HCEC 1CT (cell line): ENCODE results near the gene MTHFD1L.
A peak's percentile ranks its signal among the peaks of the same experiment; 100 is the strongest.
"Not testable (repeated sequence)": the region's sequence is repeated elsewhere in the genome, so short reads cannot be mapped to it uniquely, and the experiment has no call there.

Source experiments
- DNase-seq: peaks from one replicate; pipeline ENCODE4 v3.0.0-alpha.2; 2017

MTHFD1L gene

DNA sequence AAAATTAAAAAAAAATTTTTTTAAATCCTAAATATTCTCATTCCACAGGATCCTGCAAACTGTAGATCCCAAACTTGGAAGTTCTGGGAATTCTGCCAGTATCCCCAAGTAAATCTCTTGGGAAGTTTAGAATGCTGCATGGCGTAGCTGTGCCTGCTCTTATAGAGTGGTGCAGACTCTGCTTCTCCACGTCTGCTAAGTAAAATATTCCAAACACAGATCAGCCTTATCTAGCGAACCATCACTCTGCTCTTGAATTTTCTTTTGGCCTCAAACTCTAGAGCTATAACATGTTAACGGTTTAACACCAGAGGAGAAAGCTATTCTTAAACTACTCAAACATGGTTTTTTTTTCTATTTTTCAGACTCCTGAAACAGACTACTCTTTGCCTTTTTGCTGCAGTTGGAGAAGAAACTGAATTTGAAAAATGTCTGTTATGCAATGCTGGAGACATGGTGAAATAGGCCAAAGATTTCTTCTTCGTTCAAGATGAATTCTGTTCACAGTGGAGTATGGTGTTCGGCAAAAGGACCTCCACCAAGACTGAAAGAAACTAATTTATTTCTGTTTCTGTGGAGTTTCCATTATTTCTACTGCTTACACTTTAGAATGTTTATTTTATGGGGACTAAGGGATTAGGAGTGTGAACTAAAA is 235.8 kb downstream of the MTHFD1L start:
- no peak for DNase-seq

DNA sequence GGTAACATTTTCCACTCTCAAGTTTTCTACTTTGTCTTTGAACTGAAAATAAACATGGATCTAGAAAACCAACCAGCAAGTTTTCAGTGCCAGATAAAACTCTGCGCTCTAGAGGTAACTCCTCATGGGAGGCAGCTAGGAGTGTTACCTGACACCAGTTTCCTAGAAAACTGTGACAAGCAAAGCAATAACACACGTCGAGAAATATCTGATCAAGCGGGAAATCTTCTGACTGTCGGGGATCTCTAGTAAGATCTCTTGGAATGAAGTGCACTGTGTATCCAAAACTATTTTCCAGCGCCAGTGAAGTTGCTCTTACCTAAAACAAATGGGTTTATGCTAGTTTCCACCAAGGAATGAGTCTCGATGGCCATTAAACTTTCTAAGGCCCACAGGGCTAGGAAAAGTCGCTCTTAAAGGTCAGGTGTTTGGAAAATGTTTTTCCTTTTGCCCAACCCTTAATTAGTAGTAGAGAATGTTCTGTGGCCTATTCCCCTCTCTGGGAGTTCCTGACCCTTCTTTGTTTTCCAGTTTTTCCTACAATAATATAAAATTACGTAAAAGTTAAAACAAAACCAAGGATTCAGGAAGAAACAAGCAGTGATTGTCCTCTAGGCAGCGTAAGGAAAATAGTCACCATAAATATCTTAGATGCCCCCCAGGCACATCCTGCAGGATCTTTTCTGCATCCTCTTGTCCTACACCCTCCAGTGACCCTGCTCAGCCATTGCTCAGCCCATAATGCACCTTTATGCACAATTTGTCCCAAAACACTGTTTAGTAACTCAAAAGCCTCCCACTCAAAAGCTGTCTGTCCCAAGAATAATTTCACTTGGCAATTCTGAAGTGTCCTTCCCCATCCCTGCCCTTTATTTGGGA is 236.6 kb downstream of the MTHFD1L start:
- DNase-seq, result no peak

DNA sequence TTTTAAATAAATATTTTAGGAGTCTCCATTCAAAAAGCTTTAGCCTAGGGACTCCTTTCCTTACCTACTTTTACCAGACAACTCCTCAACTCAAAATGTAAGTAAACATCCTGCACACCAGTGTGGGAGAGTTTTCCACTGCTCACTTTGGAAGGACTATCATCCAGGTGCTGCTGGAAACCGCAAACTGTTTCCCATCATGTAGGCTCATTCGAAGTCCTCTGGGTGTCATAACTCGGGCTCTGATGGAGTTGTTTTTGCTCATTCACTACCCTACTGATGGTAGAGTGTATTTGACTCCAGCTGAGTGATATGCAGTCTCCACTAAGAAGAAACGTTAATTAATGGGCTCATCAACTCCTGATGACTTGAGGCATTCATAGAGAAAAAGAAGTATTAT is 237.8 kb downstream of the MTHFD1L start:
- no peak for DNase-seq

DNA sequence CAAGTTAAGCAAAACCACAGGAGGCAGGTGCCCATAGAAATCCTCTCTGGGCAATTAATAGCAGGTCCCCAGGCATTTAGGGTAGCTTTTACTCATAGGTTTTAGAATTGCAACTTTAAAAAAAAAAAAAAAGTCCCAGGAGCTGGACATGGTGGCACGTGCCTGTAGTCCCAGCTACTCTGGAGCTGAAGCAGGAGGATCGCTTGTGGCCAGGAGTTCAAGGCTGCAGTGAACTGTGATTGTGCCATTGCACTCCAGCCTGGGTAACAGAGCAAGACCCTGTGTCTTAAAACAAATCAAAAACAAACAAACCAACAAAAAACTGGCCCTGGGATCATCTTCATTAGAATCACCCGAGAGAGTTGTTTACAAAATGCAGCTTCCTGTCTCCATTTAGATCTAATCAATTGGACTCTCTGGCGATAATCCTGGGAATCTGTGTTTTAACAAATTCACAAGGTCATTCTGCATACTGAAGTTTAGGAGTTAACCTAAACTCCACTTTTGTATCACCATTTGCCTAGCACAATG is 242.5 kb downstream of the MTHFD1L start:
- DNase-seq, result no peak

DNA sequence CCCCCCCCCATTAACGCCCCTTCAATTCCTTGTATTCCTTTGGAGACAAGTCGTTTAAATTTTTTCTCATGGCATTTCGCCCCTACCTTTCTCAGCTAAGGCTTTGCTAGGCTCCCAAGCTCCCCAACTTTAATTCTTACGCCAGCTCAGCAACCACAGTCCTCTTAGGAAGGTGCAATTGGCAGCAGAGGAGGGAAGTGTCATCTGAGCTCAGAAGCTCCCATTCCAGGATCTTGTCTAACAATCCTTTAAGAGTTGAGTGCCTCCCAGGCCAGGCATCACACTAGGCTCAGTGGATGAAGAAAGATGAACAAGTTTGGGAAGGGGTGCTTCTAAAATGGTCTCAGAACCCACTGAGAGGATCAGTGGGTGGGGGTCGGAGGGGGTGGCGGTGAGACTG is 243.0 kb downstream of the MTHFD1L start:
- DNase-seq, result no peak

DNA sequence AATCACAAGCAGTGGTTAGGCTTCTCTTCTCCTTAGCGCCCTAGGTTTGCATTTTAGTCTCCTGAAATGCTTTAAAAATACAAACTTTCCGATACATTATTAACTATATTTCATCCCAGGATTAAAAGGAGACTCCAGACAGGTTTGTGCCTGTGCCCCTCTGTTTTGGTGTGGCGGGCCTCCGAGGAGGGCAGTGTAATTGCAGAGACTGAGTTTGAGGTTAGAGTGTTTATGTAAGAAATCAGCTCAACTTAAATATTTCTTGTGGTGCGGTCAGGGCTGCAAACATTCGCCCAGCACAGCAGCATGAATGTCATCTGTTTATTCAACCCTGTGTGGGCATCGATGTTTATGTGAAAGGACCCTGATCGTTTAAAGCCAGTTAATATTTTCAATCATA is 243.9 kb downstream of the MTHFD1L start:
- peak; percentile 70 for DNase-seq

DNA sequence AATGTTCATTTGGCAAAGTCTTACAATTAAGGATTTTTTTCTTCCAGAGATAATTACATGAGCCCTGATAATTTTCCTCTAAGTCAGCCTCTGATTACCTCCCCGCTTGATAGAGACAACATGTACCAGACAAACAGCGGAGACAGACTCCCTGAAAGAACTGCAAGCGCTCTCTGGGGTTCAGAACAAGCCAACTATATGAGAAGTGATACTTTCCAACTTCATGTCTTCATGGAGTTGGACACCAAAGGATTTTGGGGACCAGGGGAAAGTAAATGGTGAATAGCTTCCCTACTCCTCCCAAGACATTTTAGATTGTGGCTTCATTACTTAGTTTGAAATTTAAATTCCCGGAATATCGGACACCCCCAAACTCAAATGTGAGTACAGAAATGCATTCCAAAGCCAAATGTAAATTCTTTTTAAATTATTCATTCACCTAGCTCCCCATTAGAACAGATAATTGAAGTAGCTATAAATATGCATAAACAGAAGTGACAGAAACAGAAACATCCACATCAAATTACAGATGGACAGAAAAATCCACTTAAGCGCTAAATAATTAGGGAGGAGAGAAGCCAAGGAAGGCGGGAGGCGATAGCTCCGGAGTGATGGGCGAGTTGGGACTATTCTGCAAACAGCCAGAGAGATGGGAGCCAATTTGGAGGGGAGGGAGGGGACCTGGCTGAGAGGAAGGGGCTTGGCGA is 244.5 kb downstream of the MTHFD1L start:
- no peak for DNase-seq

DNA sequence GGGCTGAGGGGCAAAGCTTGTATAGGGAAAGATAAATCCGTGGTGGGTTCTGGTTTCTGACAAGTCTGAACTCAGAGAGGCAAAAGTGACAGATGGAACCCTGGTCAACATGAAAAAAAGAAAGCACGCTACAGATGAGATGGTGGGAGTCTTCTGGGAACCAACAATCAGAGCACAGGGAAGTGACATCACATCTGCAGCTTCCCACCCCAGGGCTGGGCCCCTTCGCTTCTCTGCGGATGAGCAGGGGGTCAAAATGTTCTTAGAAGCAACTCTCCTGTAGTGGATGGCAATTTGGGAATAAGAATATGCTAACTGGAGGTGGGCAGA is 245.0 kb downstream of the MTHFD1L start:
- DNase-seq, result no peak

DNA sequence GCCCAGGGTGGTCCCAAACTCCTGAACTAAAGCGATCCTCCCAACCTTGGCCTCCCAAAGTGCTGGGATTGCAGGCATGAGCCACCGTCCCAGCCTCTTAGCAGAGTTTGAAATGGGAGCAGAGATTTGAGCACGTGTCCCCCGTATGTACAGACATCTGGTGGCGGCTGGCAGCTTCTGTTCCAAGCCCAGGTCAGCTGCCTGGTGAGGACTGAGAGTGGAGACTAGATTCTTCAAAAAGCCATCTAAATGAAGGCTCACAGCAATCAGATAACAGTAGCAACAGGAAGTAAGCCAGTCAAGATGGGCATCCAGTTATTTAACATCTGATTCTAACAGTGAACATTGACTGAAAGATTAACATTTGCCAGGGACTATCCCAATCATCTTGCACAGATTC is 246.2 kb downstream of the MTHFD1L start:
- no peak for DNase-seq

DNA sequence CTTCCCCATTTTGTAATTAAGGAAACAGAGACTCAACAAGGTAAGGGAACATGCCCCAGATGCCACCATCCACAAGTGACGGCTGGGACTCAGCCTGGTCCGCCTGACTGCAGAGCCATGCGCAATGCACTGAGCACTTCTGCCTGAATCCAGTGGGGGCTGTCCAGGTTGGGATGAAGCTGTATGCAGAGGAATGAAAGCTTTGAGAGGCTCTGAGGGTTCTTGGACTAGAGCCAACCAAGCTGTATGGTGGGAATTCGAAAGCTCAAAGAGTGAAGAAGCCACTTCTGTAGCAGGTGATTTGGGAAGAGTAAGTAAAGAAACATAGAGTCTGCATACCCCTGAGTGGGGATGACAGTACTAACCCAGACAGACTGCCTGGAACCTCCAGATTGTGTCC is 246.6 kb downstream of the MTHFD1L start:
- DNase-seq, result no peak

DNA sequence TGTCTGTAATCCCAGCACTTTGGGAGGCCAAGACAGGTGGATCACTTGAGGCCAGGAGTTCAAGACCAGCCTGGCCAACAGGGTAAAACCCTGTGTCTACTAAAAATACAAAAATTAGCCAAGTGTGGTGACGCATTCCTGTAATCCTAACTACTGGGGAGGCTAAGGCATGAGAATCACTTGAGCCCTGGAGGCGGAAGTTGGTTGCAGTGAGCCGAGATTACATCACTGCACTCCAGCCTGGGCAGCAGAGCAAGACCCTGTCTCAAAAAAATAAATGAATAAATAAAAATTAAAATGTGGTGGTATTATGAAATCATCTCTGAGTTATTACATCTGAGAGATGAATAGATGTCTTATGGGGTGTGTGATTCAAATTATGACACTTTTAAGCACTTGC is 247.4 kb downstream of the MTHFD1L start:
- DNase-seq, result not testable (repeated sequence)

DNA sequence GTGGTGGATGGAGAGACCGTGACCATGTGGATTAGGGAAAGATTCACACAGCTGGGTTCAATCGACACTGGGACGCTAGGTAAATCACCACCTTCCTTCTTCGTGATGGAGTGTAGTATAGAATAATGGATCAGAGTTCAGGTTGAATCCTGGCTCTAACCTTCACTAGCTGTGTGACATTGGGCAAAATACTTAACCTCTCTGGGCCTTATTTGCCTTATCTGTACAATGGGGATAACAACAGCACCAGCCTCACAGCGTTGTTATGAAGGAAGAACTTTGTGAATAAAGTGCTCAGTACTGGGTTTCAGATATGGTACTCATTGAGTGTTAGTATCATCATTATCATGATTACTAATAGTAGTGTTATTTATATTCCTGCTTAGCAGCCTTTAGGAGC is 248.1 kb downstream of the MTHFD1L start:
- no peak for DNase-seq

DNA sequence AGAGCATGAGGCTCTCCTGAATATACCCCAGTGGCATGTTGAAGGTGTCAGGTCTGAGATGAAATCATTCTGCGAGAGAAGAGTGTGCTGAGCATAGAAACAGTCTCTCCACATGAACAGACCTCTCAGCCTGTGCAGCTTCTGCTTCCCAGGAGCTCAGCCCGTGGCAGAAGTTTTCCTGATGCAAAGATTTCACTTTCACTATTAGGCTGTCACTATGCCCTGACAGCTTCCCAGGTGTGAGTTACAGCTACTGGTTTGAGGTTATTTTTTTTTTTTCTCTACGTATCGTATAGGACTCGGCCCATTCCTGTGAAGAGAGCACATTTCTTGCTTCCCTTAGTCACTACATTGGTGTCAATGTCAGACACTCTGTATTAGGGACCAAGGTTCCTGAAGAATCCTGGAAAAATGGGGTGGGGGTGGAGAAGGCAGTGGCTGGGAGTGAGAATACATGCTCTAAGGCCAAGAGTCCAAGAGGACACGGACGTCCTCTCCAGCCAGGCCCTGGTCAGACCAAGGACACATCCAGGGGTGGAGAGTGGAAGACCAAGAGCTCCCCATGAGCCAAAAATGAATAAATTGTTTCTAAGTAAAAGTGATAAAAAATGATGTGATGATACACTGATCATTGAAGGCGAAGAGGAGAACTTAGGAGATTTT is 253.1 kb downstream of the MTHFD1L start:
- no peak for DNase-seq

DNA sequence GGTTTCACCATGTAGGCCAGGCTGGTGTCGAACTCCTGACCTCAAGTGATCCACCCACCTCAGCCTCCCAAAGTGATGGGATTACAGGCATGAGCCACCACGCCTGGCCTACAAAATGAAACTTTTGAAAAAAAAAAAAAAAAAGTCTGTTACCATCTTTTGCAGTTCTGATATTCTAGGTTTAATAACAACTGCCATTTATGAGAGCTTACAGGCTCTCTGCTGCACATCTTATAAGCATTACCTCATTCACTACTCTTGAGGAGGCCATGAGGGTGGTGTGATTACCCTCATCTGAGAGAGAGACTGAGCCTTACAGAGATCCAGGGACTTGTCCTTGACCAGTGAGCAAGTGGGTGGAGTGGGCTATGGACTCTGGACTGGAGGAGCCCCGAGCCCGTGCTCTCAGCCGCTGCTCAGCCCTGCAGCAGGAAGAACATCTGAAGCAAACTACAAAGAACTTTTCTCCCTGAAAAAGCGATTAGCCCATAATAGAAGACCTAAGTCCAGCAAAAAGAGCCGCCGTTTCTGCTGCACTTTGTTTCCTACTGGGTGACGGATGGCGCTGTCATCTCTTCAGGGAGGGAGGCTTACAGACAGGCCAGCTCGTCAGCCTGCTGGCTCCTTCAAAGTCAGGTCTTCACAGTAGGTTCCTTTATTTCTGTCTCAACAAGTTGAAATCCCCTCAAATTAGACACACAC is 254.5 kb downstream of the MTHFD1L start:
- no peak for DNase-seq

DNA sequence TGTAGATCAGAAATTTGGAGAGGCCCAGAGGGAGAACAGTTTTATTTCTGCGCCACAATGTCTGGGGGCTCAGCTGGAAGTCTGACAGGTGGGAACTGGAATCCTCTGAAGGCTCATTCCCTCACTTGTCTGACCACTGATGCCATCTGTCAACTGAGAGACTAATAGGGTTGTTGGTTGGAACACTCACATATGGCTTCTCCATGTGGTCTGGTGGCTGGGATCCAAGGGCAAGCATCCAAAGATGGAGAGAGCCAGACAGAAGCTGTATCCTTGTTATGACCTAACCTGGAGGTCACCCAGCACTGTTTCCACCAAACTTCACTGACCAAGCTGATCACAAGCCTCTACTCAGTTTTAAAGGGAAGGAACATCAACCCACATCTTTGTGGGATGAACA is 256.4 kb downstream of the MTHFD1L start:
- DNase-seq, result no peak

DNA sequence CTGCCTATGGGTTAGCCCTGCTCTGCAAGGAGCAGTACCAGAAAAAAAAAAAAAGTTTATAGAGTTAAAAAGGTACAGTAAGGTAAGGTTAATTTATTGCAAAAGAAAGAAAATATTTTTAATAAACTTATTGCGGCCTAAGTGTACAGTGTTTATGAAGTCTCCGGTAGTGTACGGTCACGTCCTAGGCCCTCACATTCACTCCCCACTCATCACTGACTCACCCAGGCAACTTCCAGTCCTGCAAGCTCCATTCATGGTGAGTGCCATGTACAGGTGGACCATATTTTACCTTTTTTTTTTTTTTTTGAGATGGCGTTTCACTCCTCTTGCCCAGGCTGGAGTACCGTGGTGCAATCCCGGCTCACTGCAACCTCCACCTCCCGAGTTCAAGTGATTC is 258.1 kb downstream of the MTHFD1L start:
- DNase-seq, result not testable (repeated sequence)

DNA sequence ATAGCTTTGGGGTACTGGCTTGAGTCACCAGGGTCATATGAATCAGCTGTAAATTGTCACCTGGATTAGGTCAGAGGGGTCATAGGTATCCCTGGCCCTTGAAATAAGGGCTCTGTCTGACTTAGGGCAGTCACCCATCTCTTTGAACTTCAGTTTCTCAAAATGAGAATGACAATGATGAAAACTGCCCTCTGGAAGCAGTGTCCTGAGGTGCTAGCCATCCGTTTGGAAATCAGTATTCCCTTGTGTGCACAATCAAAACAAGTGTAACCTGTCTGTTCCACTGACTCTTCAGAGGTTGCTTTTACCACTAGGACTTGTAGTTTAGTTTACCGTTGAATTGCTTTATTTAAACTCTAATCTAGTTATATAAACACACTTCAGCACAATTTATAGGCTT is 259.7 kb downstream of the MTHFD1L start:
- not testable (repeated sequence) for DNase-seq

DNA sequence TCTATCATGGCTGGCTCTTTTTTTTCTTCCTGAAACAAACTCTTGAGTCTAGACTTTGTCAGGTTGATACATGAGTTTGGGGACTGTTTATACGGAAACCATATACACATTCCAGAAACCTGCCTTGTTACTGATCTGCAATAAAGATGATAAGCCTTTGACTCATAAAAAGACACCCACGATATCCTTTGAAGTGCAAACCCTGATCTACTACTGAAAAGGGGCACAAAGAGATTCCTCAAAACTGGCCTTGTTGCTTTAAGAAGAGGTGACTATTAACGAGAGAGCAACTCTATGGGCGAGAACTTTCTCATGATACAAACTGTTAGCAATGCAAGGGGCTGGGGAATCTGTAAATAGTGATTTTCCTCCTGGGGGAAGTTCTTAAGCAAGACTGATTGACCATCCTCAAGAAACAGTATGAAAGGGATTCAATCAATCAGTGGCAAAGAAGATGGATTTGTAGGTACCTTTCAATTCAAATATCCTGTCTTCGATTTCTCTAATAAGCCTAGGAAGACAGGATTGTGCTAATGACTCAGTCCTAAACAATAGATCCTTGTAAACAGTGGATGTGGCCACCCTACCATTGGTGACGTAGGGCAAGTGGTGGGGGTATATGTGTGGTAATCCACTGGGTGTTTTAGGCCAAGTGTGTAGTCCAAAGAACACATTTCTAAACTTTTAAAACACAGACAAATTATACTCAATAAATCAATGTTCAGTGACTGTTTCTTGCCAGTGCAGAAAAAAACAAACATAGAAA is 260.3 kb downstream of the MTHFD1L start:
- peak; percentile 18 for DNase-seq

DNA sequence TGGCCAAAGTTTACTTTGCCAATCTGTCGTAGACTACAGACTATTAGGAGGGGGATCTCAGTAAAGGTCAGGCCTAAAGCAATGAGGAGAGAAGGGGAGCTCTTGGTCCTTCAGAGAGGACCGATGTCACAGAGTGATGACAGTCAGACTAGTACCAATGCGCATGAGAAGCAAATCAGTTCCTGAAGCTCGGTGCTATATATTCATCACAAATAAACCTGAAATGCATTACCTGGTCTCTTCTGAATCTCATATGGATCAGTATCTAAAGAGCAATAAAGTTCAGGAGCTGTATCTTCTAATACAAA is 260.9 kb downstream of the MTHFD1L start:
- DNase-seq, result not testable (repeated sequence)

DNA sequence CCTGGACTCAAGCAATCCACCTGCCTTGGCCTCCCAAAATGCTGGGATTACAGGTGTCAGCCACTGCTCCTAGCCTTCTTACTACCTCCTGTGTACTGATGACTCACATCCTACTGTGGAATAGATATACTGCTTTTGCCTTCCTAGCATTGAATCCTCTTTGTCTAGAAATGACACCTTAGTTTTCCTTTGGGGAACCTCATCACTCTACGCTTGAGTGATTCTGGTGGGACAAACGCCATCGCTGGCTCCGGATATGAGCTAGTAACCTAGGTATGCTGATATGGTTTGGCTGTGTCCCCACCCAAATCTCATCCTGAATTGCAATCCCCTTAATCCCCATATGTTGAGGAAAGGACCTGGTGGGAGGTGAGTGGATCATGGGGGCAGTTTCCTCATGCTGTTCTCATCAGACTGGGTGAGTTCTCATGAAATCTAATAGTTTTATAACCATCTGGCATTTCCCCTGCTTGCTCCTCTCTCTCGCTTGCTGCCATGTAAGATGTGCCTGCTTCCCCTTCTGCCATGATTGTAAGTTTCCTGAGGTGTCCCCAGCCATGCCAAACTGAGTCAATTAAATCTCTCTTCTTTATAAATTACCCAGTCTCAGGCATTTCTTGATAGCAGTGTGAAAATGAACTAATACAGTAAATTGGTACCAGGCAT is 261.8 kb downstream of the MTHFD1L start:
- DNase-seq, result not testable (repeated sequence)

DNA sequence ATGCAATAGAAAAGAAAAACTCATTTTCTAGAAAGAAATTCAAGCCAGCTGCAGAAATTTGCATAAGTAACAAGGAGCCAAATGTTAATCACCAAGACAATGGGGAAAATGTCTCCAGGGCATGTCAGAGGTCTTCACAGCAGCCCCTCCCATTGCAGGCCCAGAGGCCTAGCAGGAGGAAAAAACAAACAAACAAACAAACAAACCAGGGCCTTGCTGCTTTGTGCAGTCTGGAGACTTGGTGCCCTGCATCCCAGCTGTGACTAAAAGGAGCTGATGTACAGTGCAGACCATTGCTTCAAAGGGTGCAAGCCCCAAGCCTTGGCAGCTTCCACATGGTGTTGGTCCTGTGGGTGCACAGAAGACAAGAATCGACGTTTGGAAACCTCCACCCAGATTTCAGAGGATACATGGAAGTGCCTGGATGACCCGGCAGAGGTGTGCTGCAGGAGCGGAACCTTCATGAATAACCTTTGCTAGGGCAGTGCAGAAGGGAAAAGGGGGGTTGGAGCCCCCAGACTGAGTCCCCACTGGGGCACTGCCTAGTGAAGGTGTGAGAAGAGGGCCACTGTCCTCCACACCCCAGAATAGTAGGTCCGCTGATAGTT is 263.4 kb downstream of the MTHFD1L start:
- no peak for DNase-seq
